Raji (cell line): ENCODE measurements around the gene RYK.

ENCODE experiments used
- POLR2A ChIP-seq: IDR thresholded peaks from 2 replicates; pipeline ENCODE4 v1.6.1; 2011; ENCODE audit warnings: low read depth, low read length, control low read depth; ENCODE audit not compliant: insufficient read depth

Gene RYK

DNA sequence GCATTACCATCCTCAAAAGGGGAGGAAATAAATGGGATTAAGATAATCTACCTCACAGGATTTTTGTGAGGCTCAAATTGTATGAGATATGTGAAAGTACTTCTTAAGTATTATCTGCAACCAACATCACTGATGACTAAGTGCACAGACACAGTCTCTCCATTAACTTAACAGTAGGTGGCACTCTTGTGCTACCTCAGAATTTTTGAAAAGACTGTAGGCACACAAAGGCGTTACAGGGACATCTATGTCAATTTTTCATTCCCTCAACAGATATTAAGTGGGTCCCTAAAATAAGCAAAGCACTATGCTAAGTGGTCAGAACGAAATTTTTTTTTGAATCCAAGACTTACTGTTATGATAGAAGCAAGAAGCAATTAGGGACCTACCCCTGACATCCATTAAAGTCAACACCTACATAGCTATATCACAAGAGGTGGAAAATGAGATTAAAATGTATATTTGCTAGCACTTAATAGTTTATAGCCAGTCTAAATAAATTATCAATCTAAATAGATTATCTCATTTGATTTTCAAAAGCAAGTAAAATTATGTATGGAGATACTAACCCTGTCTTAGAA, 52.9 kb downstream of the RYK start:
- TF ChIP-seq POLR2A: no peak

DNA sequence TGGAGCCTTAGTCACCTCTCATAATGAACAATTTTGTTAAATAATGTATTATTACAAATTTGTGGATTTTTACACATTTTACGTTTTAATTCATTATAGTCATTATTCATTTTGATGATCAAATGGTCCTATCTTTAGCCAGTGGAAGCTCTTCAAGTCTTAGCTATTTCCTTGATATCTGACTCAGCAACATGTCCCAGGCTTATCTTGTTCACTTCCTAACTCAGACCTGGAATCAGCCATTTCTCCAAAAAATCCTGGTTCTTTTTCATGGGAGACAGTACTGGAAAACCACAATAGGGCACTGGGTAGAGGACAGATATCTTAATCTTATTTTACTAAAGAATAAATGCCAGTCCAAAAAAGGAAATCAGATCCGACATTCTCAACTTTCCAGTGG, 56.4 kb downstream of the RYK start:
- TF ChIP-seq POLR2A: no peak

DNA sequence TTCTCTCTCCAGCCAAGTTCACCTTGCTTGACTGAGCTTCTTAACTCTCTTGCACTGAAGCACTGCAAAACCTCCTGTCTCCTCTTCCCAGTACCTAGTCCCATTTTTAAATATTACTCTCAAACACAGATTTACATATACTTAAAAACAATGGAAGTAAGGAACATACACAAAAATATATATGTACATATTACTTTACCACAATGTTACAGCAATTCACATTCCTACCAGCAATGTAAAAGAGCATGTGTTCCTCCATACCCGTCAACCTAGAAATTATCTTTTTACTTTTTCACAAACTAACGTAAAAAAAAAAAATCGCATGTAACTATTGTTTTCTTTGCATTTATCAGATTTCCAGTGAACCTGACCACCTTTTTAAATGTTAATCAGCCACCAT, 60.4 kb downstream of the RYK start:
- TF ChIP-seq POLR2A: no peak

DNA sequence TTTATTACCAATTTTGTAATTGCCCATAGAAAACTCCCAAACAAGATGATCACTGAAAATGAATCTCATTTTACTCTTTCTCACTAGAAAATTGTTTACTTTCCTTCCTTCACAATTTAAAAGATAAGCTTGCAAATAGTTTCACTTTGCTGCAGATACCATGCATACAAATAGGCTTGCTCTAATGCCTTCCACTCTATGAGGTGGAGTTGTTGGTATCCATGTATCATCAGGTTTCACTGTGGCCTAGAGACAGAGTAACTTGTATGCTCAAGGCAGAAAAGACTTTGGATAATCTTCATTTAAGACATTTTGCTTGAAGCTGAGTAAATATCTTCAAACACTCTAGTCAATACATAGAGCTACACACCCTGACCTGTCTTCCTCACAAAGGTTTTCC, 60.8 kb downstream of the RYK start:
- TF ChIP-seq POLR2A: no peak

DNA sequence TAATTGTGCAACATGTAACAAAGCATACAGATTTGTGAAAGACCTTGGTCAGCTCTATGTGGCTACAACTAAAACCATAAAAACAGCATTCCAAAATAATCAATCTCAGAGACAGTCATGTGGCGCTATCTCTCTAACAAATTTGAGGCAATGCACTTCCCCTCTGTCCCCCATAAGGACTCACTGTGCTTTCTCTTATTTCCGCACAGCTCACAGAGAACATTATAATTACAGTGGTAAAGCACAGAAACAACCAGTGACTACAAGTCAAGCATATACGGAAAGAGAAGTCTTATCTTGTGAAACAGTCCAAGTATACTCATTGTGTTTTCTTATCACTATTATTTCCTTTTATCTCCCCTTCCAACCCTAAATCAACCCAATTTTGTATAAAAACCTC, 64.3 kb downstream of the RYK start:
- TF ChIP-seq POLR2A: no peak

DNA sequence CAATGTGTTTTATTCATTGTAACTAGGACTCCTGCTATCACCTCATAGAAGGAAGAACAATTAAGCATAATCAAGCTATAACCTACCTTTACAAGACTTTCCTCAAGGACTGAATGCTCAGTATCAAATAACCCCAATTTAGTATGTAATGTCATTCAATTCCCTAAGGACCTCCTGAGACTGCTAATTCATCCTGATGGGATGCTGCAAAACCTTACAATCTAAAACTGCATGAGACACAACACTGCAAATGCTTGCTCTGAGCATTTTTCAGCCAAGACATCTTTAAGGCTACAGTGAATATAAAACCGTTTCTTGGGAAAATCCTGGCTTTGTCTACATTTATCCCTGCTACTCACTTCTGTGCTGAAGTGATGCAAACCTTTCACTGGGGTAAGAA, 69.9 kb downstream of the RYK start:
- no peak for TF ChIP-seq POLR2A

DNA sequence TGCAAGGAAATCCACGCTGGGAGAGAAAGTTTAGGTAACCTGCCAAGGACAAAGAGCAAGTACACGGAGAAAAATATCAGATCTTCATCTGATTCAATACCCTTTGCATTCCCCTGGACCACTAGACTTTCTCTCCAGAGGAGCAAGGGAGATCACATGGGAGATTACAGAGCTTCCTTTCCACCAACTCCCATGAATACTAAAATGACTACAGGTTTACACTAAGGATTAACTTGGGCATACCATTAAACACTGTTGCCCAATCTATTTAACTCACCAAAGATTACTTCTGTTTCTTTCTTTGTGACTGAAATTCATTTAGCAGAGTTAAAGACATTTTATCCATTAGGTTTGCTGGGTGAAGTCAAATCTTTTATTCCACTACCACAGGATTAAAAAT, 71.2 kb downstream of the RYK start:
- TF ChIP-seq POLR2A: no peak

DNA sequence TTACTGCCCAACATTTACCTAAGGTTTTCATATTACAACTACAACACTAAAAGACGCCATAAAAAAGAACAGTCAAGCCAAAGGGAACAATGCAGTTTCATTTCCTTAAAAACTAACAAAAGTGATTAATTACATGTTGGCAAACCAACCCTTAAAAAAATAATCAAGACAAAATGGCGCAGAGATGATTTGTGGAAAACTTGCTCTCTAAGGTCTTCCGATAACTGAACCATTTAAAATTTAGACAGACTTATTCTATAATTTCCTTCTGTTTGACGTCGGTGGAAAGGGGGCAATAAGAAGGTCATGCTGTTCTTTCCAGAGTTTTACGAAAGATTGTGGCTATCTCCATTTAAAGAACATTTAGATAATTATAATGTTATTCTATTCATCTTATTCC, 87.6 kb downstream of the RYK start:
- TF ChIP-seq POLR2A: no peak

DNA sequence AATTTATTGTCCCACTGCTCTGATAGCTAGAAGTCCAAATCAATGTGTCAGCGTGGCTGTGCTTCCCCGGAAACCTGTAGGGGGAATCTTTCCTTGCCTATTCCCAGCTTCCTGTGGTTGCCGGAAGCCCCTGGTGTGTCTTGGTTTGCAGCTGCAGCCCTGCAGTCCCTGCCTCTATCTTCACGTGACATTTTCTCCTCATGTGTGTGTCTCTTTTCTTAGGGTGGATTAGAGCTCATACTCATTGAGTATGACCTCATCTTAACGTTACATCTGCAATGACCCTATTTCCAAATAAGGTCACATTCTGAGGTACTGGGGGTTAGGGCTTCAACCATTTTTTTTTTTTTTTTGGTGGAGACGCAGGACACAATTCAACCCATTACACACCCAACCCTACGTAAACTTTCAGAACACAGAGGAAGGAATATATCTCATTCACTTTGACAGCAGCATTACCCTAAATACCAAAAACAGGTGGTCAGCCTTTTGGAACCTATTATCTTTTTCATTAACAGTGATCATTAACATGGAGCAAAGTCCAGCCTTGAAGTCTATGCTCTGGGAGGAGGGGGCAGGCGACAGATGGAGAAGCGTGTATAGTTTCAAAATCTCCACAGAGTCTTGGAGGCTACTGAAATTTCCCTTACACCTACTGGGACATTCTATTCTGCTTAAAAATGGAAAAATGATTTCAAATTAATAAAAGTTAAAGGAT, 88.6 kb downstream of the RYK start:
- TF ChIP-seq POLR2A: no peak

DNA sequence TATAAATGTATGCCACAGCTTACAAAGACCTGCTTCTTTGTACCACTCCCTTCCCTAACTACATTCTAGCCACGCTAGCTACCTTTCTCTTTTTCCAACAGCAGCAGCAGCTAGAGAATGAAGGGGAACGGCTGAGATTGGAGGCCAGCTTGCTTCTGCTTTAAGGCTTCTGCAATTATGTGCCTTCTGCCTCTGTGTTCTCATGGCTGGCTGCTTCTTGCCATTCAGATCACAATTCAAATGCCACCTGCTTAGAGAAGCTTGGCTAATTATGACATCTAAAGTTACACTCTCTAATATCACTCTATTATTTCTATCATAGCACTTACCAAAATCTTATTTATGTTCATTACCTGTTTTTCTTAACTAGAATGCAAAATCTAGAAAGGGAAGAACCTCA, 95.2 kb downstream of the RYK start:
- no peak for TF ChIP-seq POLR2A

DNA sequence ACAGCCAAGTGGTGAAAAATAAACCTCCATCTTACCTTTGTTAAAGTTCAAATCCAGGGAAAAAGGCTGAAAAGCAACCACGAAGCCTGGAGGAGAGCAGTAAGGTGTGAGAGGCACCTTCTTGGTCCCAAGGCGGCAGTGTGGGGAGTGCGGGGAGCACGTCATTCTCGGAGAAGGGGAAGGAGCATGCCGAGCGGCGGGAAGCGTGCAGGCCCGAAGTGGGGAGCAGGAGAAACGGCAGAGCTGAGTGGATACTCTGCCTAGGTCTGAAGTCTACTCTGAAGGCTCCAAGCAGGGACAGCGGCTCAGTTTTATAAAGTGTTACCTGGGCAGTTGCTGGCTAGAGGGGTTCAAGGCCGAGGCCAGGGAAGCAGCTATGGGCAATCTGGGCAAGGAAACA, 96.9 kb downstream of the RYK start:
- TF ChIP-seq POLR2A: no peak

DNA sequence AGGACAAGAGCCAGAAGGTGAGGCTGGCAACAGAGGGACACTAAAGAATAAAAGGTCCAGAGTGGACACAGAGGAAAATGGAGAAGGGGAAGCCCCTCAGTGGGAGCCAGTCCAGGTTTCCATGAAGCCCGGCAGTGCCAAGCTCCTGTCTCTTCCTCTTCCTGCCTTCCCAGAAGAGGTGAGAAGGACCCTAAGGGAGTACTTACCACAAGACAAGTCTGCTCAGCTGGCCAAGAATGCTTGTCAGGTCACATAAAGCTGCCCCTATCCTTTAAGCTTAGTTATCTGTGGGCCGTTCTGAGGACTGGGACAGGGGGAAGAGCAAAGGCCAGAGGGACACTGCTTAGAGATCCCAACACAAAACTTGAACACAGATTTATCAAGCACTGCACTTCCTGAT, 100.2 kb downstream of the RYK start:
- no peak for TF ChIP-seq POLR2A

DNA sequence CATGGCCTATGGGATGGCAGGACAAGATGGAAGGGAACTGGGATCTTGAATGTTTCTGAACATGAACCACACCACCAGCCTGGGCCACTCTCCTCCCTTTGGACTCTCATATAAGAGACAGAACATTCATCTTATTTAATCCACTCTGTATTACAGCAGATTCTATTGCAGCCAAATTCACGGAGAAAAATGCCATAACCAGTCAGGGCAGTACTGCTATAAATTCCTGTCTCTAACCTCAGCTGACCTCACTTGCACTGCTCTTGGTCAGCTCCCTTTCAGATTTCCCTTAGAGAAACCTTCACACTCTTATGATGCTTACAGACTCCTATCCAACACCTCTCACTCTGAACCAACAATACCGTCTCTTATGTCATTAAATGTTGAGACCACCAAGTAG, 101.4 kb downstream of the RYK start:
- TF ChIP-seq POLR2A: no peak

DNA sequence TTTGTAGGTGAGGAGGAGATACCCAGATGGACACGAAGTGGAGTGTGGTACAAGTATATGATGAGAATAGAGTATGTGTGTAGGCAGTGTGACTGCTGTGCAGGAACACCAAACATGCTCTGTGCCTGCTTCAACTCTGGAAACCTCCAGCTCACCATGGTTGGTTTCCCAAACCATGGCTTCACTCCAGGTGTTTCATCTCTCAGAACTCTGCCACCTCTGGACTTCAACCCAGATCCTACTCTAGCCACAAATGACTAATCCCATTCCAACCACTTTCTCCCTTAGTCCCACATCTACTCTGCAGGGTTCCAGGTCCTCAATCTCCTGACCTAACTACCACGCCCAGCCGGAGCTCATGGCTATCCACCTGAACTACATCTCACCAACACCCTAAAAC, 102.1 kb downstream of the RYK start:
- no peak for TF ChIP-seq POLR2A

DNA sequence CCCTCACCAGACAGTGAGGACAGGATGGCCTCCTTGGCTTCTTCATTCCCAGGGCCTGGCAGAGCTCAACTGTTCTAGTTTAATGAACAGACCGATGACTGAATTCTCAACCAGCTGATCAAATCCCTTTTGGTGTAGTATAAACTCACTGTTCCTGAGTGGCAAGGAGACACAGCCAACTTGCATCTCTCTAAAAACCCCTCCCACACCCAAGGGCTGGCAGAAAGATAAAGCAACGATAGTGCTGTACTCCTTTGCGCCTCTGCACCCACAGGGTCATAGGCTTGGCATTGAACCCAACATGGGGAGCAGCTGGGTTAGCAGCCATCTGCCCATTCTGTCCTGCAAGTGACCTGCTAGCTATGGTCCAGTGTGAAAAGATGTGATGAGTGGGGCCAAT, 103.2 kb downstream of the RYK start:
- TF ChIP-seq POLR2A: no peak

DNA sequence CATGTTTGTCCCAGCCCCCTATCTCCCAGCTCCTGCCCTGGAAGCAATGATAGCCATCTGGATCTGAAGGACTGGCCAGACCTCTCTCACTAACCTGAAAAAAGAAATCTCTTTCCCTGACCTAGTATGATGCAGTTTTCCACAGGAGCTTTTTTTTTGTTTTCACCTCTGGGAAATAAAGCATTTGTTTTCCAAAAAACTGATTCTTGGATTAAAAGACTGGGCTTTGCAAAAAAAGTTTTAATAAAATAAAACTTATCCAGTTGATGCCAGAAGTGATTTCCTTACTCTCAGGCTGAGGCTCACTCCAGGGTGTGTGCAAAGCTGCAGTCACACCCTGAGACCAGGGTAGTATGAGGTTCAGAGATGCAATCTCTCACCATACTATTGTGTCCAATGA, 104.0 kb downstream of the RYK start:
- no peak for TF ChIP-seq POLR2A

DNA sequence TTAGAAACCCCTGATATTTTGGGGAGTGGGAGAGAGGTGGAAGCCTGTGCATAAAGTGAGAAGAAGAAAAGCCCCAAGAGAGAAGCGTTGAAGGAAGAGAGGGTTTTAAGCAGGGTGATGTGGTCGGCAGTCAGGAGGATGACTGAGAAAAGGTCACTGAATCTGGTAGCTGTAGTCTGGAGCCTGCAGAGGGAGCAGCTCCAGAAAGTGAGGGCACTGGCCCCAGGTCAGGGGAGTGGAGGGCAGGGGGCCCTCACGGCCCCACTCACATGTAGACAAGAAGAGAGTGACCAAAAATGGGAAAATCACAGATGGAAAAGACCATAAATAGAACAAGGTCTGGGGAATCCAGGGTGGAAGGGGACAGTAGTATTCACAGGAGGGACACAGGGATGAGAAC, 105.5 kb downstream of the RYK start:
- no peak for TF ChIP-seq POLR2A
